GM21737 (cell line): Measurements from ENCODE around the gene ACOXL.

ENCODE experiments used
- ATAC-seq: cut with Tn5 transposase; IDR thresholded peaks from one replicate; pipeline ENCODE4 v1.9.1; 2021; ENCODE audit warnings: mild to moderate bottlenecking, moderate library complexity; ENCODE audit not compliant: unreplicated experiment

ACOXL gene

GRCh38 chr2:110751642-110752041 is 19.3 kb downstream of the ACOXL start:
- ATAC-seq: no peak

- ATAC-seq: no peak
Measured at GRCh38 chr2:110752871-110753270, 20.5 kb downstream of the ACOXL start.

GRCh38 chr2:110755491-110756078 is 23.2 kb downstream of the ACOXL start:
- no peak for ATAC-seq

DNA sequence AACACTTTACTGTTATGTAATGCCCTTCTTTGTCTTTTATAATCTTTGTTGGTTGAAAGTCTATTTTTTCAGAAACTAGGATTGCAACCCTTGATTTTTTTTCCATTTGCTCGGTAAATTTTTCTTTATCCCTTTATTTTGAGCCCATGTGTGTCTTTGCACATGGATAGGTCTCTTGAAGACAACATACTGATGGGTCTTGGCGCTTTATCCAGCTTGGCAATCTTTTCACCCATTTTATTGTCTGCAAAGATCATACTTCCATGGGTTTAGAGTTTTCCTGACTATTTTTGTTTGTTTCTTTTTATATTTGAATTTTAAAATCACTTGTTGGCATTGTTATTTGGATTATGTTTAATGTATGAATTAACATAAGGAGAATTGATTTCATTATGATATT is 27.0 kb downstream of the ACOXL start:
- no peak for ATAC-seq

DNA sequence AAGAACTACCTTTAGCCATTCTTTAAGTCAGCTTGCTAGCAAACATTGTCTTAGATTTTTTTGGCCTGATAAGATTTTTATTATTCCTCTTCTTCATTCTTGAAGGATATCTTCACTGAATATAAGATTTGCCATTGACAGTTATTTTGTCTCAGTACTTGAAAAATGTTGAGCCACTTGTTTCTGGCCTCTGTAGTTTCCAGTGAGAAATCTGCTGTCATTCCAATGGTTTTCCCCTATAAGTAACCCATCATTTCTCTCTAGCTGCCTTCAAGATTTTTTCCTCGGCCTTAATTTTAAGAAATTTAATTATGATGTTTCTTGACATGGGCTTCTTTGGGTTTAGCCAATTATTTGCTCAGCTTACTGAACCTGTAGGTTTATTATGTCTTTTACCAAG is 32.6 kb downstream of the ACOXL start:
- ATAC-seq: no peak

- no peak for ATAC-seq
Measured at GRCh38 chr2:110766291-110766690, 33.9 kb downstream of the ACOXL start.

- no peak for ATAC-seq
Measured at GRCh38 chr2:110768591-110768990, 36.2 kb downstream of the ACOXL start.

DNA sequence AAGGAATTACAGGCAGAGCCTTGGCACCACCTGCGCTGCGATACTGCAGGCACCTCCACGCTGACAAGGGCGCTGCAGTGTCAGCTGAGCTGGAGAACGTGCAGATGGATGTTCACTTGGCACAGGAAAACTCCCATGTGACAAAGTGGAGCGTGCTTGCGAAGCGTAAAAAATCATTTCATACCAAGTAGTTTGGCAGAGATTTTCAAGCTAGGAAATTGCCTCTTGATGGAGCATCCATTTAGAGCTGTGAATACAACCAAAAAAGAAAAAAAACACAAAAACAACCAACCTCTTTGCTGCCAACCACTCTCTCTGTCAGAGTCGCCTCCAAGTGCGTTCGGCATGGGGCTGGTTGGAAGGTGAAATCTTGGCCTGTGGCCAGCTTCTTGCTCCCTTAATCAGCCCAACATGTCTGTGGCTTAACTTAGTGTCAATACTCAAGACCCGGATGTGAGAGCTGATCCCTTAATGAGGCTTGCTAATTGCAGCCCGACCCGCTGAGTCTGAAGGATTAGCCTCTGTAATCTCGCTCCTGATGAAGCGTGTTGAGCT is 38.1 kb downstream of the ACOXL start:
- ATAC-seq: no peak

GRCh38 chr2:110770959-110771431 is 38.6 kb downstream of the ACOXL start:
- no peak for ATAC-seq

GRCh38 chr2:110771547-110772382 is 39.4 kb downstream of the ACOXL start:
- ATAC-seq: no peak

DNA sequence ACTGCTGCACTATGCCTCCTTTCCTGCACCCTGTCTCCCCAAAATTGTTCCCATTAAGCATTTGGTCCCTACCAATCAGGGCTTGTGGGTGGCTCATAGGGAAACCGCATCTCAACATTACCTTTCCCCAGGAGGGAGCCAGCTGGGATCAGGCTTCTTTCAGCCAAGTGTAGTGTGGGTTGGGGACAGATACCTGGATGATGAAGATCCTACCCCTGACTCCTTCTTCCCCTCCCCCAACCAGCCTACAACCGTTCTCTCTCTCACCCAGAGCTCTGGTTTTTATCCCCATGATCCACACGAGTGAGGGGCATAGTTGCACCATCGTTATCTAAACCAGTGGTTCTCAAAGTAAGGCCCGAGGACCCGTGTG is 40.0 kb downstream of the ACOXL start:
- no peak for ATAC-seq

- no peak for ATAC-seq
Measured at GRCh38 chr2:110773401-110773921, 41.1 kb downstream of the ACOXL start.

DNA sequence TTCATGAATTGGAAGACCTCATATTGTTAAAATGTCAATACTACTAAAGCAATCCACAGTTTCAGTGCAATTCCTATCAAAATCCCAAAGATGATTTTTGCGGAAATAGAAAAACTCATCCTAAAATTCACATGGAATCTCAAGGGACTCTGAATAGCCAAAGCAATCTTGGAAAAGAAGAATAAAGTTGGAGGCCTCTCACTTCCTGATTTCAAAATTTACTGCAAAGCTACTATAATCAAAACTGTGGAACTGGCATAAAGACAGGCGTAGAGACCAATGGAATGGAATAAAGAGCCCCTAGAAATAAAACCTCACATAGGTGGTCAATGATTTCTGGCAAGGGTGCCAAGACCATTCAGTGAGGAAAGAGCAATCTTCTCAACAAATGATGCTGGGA is 42.3 kb downstream of the ACOXL start:
- no peak for ATAC-seq

GRCh38 chr2:110777531-110778311 is 45.3 kb downstream of the ACOXL start:
- no peak for ATAC-seq

- ATAC-seq: no peak
Measured at GRCh38 chr2:110780461-110780860, 48.1 kb downstream of the ACOXL start.

- no peak for ATAC-seq
Measured at GRCh38 chr2:110783196-110783873, 51.0 kb downstream of the ACOXL start.

DNA sequence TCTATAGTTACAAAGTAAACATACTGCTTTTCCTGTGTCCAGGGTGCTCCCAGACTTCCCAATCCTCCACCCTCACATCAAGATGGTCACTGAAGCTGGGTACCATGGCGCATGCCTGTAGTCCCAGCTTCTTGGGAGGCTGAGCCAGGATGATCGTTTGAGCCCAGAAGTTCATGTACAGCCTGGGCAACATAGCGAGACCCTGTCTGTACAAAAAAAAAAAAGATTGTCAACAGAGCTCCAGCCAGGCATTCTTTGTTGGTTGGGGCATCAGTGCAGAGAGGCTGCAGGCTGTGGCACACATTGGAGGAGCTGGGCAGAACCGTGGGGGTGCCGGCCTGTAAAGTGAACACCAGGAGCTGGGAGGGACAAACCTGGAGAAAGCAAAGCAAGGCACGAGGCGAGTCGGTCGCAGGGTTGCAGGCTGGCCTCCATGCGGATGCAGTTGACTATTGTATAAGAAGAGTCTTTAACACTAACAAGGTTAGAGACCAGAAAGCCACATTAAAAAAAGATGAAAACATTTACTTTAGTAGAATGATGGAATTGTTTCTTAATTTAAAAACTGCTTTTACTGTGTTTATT is 51.8 kb downstream of the ACOXL start:
- ATAC-seq: no peak

- ATAC-seq: no peak
Measured at GRCh38 chr2:110785439-110785838, 53.1 kb downstream of the ACOXL start.

- ATAC-seq: no peak
Measured at GRCh38 chr2:110788976-110789375, 56.6 kb downstream of the ACOXL start.

- ATAC-seq: no peak
Measured at GRCh38 chr2:110789706-110790105, 57.3 kb downstream of the ACOXL start.
